K562 (cell line): ENCODE data around the gene EFHC2. TPM values are rescaled to one million over a fixed set of nuclear protein-coding genes. Genes with fewer than 3 reads are reported as not detected.

Experiments used
- BRD9 ChIP-seq: fragments of 450-650 bp; IDR thresholded peaks from 2 replicates; pipeline ENCODE4 v1.6.1; 2018; ENCODE audit warnings: low read depth; ENCODE audit not compliant: partially characterized antibody
- EGR1 ChIP-seq: fragments of 450-650 bp; conservative IDR thresholded peaks from 2 replicates; pipeline ENCODE4 v1.6.1; 2017; ENCODE audit warnings: mild to moderate bottlenecking
- FOXJ3 ChIP-seq: sonication (generic); formaldehyde crosslinking; IDR thresholded peaks from 2 replicates; pipeline ENCODE4 v1.4.0; 2020; ENCODE audit warnings: mild to moderate bottlenecking, missing genetic modification reagents
- NFRKB ChIP-seq: fragments of 450-650 bp; IDR thresholded peaks from 2 replicates; pipeline ENCODE4 v1.6.1; 2016; ENCODE audit warnings: low read depth
- NR2C2 ChIP-seq, 2 experiments: fragments of 200-800 bp in 1 of 2; sonication (Bioruptor generic) in 1 of 2; sonication (generic) in 1 of 2; formaldehyde crosslinking in 1 of 2; IDR thresholded peaks; 2 replicates each; pipeline versions ENCODE4 v1.6.1 to v1.8.0; 2016 to 2022; ENCODE audit warnings: mild to moderate bottlenecking in 1 of 2, missing compliant biosample characterization in 1 of 2, missing genetic modification characterization in 1 of 2, missing genetic modification reagents in 1 of 2
- NR4A1 ChIP-seq, 2 experiments: fragments of 250-450 bp in 1 of 2; fragments of 450-650 bp in 1 of 2; sonication (Bioruptor Pico) in 1 of 2; IDR thresholded peaks; 2 replicates each; pipeline versions ENCODE4 v1.4.0 to v1.6.1; 2016 to 2020; ENCODE audit warnings: mild to moderate bottlenecking in 2 of 2, missing compliant biosample characterization in 1 of 2, missing genetic modification characterization in 1 of 2, moderate library complexity in 1 of 2
- PCBP1 ChIP-seq: fragments of 200-400 bp; formaldehyde crosslinking; IDR thresholded peaks from 2 replicates; pipeline ENCODE4 v1.6.1; 2018; ENCODE audit warnings: mild to moderate bottlenecking, low read depth, low read length; ENCODE audit not compliant: poor library complexity, severe bottlenecking
- POLR2H ChIP-seq: IDR thresholded peaks from 2 replicates; pipeline ENCODE4 v1.6.1; 2016; ENCODE audit warnings: missing genetic modification characterization, low read depth, mild to moderate bottlenecking, control low read depth, missing compliant biosample characterization, moderate library complexity
- SMARCA5 ChIP-seq: fragments of 450-650 bp; IDR thresholded peaks from 2 replicates; pipeline ENCODE4 v1.6.1; 2016
- ZBTB1 ChIP-seq: sonication (generic); formaldehyde crosslinking; IDR thresholded peaks from 2 replicates; pipeline ENCODE4 v1.8.1; 2023; ENCODE audit warnings: missing genetic modification reagents, low read depth, mild to moderate bottlenecking, borderline replicate concordance
- ZNF274 ChIP-seq: IDR thresholded peaks from 2 replicates; pipeline ENCODE4 v1.6.1; 2011; ENCODE audit warnings: low read depth, mild to moderate bottlenecking, low read length, moderate library complexity, borderline replicate concordance
- polyA plus RNA-seq, 8 experiments: library from polyadenylated mRNA; depleted of rRNA in 4 of 8; stranded (reverse) in 5 of 8; unstranded in 3 of 8; fragments of >200 nt; fragmentation: Nextera tagmentation in 2 of 8; fragmentation: Illumina TruSeq in 1 of 8; extraction: Ambion mirVana in 2 of 8; extraction: Trizol in 1 of 8; gene quantifications; 2 replicates each; pipeline versions ENCODE4 v1.2.1 to v1.2.3, GENCODE V29; 2011 to 2014; ENCODE audit warnings: inconsistent platforms in 1 of 8, missing spikeins in 1 of 8
- total RNA-seq, 7 experiments: library from RNA; depleted of rRNA in 6 of 7; stranded (reverse); fragments of >200 nt in 6 of 7; fragmentation: Illumina TruSeq in 2 of 7; extraction: Trizol in 2 of 7; gene quantifications; 2 replicates each; pipeline versions ENCODE4 v1.2.1 to v1.2.3, GENCODE V29; 2011 to 2021; ENCODE audit warnings: low replicate concordance in 1 of 7
- TF ChIP-seq, protein P1 (sequence below), 2 experiments: IDR thresholded peaks in 1 of 2; conservative IDR thresholded peaks in 1 of 2; 2 replicates each; pipeline ENCODE4 v1.6.1; 2016; ENCODE audit warnings: low read depth in 2 of 2, mild to moderate bottlenecking in 1 of 2, missing compliant biosample characterization in 1 of 2, missing genetic modification characterization in 1 of 2, moderate library complexity in 1 of 2
- TF ChIP-seq, protein P2 (sequence below): fragments of 250-450 bp; sonication (Bioruptor Pico); IDR thresholded peaks from 2 replicates; pipeline ENCODE4 v1.5.0; 2021
- TF ChIP-seq, protein P3 (sequence below): fragments of 450-650 bp; IDR thresholded peaks from 2 replicates; pipeline ENCODE4 v1.6.1; 2017; ENCODE audit warnings: antibody characterized with exemption

EFHC2 gene
- total and polyA plus RNA-seq, 9 of the 15 experiments (the other 6 are each of a cell fraction or from before 2014, with no cell fraction given) = 1.3 to 8.1 (median 3.0) TPM

DNA sequence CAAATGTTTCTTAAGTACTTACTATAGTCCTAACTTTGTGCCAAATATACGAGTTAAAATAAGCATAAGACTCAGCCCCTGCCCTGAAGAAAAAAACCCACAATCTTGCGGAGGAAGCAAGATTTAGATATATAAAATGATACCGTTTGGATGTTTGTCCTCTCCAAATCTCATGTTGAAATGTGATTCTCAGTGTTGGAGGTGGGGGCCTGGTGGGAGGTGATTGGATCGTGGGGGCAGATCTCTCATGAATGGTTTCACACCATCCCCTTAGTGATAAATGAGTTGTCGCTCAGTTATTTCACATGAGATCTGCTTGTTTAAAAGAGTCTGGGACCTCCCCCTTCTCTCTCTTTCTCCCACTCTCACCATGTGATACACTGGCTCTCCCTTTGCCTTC lies 28.7 kb downstream of the EFHC2 start (continued):
- TF ChIP-seq, protein P1, sequence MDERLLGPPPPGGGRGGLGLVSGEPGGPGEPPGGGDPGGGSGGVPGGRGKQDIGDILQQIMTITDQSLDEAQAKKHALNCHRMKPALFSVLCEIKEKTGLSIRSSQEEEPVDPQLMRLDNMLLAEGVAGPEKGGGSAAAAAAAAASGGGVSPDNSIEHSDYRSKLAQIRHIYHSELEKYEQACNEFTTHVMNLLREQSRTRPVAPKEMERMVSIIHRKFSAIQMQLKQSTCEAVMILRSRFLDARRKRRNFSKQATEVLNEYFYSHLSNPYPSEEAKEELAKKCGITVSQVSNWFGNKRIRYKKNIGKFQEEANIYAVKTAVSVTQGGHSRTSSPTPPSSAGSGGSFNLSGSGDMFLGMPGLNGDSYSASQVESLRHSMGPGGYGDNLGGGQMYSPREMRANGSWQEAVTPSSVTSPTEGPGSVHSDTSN (CRISPR knock-in tag; IDR thresholded peaks at IDR 0.05; ENCODE audit: low read depth) = no peak
- TF ChIP-seq, protein P1 (tag; conservative IDR thresholded peaks at IDR 0.05; ENCODE audit: low read depth) = peak; percentile 48
- TF ChIP-seq POLR2H (tag) (0 out of 2 replicates have a peak, but pooled peaks have one; percentile 3), NR4A1 (CRISPR knock-in tag; IDR thresholded peaks at IDR 0.05) (no peak), NR4A1 (tag; IDR thresholded peaks at IDR 0.05) (no peak), PCBP1 (no peak), BRD9 (peak; percentile 14), NR2C2 (CRISPR knock-in tag; IDR thresholded peaks at IDR 0.05) (no peak), NR2C2 (tag; IDR thresholded peaks at IDR 0.05) (0 out of 2 replicates have a peak, but pooled peaks have one; percentile 3), SMARCA5 (0 out of 2 replicates have a peak, but pooled peaks have one; percentile 54), ZNF274 (no peak), NFRKB (0 out of 2 replicates have a peak, but pooled peaks have one; percentile 37), FOXJ3 (CRISPR knock-in tag) (no peak), EGR1 (peak; percentile 37), ZBTB1 (CRISPR knock-in tag) (no peak)
- TF ChIP-seq, protein P2, sequence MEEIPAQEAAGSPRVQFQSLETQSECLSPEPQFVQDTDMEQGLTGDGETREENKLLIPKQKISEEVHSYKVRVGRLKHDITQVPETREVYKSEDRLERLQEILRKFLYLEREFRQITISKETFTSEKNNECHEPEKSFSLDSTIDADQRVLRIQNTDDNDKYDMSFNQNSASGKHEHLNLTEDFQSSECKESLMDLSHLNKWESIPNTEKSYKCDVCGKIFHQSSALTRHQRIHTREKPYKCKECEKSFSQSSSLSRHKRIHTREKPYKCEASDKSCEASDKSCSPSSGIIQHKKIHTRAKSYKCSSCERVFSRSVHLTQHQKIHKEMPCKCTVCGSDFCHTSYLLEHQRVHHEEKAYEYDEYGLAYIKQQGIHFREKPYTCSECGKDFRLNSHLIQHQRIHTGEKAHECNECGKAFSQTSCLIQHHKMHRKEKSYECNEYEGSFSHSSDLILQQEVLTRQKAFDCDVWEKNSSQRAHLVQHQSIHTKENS (CRISPR knock-in tag) = no peak
- TF ChIP-seq, protein P3, sequence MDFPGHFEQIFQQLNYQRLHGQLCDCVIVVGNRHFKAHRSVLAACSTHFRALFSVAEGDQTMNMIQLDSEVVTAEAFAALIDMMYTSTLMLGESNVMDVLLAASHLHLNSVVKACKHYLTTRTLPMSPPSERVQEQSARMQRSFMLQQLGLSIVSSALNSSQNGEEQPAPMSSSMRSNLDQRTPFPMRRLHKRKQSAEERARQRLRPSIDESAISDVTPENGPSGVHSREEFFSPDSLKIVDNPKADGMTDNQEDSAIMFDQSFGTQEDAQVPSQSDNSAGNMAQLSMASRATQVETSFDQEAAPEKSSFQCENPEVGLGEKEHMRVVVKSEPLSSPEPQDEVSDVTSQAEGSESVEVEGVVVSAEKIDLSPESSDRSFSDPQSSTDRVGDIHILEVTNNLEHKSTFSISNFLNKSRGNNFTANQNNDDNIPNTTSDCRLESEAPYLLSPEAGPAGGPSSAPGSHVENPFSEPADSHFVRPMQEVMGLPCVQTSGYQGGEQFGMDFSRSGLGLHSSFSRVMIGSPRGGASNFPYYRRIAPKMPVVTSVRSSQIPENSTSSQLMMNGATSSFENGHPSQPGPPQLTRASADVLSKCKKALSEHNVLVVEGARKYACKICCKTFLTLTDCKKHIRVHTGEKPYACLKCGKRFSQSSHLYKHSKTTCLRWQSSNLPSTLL = 0 out of 2 replicates have a peak, but pooled peaks have one; percentile 10
